ENCODE measurements around the gene TNXB. TPM values are rescaled to one million over a fixed set of nuclear protein-coding genes. Genes with fewer than 3 reads are reported as not detected.

The TNXB gene
- total RNA-seq, 1 donor = 11.9 TPM

DNA sequence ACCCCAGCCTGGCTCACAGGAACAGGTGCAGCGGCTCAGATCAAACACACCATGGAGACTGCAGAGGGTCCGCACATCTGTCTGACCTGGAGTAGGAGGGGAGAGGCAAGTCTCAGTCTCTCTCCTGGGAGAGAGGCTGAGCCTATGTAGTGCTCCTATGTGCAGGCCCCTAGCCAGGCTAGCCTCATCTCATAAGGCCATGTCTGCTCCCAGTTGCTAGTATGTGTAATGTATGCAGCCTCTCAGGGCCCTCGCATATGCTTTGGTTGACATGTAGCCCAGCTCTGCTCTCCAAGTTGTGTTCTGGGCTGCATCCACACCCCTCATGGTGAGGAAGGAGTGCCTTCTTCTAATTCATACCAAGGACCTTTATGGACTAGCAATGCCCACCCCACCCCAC is 11.8 kb downstream of the TNXB start:
- Histone ChIP-seq H3K79me2 (ENCODE audit: insufficient read depth, low read length) (no peaks in the 10 kb centered on the region), H4K20me1 (ENCODE audit: insufficient read depth, low read length) (peaks cover 3% of the 10 kb centered on the region), H3K4me1 (ENCODE audit: insufficient read depth, low read length) (peaks cover 11% of the 10 kb centered on the region), H3K9me3 (ENCODE audit: low read depth, low read length) (no peaks in the 10 kb centered on the region), H3K4me3 (ENCODE audit: insufficient read depth, low read length) (no peak overlapping the region), H3K36me3 (ENCODE audit: insufficient read depth, low read length) (no peaks in the 10 kb centered on the region), H3K4me2 (ENCODE audit: insufficient read depth, low read length) (no peak overlapping the region), H2AFZ (ENCODE audit: low read length) (no peak overlapping the region), H3K27ac (ENCODE audit: low read depth, low read length) (no peak overlapping the region), H3K27me3 (ENCODE audit: insufficient read depth, low read length) (peaks cover 55% of the 10 kb centered on the region)
- DNase-seq (ENCODE audit: insufficient read length, low spot score, missing footprints) = peak; percentile 69
- TF ChIP-seq, protein P1, sequence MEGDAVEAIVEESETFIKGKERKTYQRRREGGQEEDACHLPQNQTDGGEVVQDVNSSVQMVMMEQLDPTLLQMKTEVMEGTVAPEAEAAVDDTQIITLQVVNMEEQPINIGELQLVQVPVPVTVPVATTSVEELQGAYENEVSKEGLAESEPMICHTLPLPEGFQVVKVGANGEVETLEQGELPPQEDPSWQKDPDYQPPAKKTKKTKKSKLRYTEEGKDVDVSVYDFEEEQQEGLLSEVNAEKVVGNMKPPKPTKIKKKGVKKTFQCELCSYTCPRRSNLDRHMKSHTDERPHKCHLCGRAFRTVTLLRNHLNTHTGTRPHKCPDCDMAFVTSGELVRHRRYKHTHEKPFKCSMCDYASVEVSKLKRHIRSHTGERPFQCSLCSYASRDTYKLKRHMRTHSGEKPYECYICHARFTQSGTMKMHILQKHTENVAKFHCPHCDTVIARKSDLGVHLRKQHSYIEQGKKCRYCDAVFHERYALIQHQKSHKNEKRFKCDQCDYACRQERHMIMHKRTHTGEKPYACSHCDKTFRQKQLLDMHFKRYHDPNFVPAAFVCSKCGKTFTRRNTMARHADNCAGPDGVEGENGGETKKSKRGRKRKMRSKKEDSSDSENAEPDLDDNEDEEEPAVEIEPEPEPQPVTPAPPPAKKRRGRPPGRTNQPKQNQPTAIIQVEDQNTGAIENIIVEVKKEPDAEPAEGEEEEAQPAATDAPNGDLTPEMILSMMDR (IDR thresholded peaks at IDR 0.05; ENCODE audit: extremely low read depth, low read depth, low read length) = no peak

DNA sequence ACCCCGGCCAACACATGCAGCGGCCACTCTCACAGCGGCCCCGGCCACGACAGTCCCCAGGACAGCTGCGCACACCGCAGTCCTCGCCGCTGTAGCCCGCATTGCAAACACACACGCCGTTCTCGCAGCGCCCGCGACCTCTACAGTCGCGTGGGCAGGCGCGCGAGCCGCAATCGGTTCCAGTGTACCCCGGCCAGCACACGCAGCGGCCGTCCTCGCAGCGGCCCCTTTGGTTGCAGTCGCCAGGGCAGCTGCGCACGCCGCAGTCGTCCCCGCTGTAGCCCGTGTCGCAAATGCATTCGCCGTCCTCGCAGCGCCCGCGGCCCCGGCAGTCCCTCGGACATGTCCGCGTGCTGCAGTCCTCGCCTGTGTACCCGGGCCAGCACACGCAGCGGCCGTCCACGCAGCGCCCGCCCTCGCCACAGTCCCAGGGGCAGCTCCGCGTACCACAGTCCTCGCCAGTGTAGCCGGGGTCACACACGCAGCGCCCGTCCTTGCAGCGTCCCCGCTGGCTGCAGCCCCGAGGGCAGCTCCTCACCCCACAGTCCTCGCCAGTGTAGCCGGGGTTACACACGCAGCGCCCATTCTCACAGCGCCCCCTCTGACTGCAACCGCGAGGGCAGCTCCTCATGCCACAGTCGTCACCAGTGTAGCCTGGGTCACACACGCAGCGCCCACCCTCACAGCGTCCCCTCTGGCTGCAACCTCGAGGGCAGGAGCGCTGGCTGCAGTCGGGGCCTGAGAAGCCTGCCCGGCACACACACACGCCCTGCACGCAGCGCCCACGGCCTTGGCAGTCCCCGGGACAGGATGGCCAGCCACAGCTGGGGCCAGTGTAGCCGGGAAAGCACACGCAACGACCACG is 12.5 kb downstream of the TNXB start:
- H4K20me1 ChIP-seq (ENCODE audit: insufficient read depth, low read length) = peaks cover 3% of the 10 kb centered on the region
- TF ChIP-seq, protein P1 (IDR thresholded peaks at IDR 0.05; ENCODE audit: extremely low read depth, low read depth, low read length) = no peak
- DNase-seq (ENCODE audit: insufficient read length, low spot score, missing footprints) = peak; percentile 79
- peaks cover 61% of the 10 kb centered on the region for H3K27me3 ChIP-seq (ENCODE audit: insufficient read depth, low read length)
- H2AFZ ChIP-seq (ENCODE audit: low read length) = no peak overlapping the region
- no peaks in the 10 kb centered on the region for H3K36me3 ChIP-seq (ENCODE audit: insufficient read depth, low read length)
- H3K79me2 ChIP-seq (ENCODE audit: insufficient read depth, low read length) = no peaks in the 10 kb centered on the region
- peaks cover 14% of the 10 kb centered on the region for H3K4me1 ChIP-seq (ENCODE audit: insufficient read depth, low read length)
- no peak overlapping the region for H3K4me2 ChIP-seq (ENCODE audit: insufficient read depth, low read length)
- H3K27ac ChIP-seq (ENCODE audit: low read depth, low read length) = no peak overlapping the region
- no peak overlapping the region for H3K4me3 ChIP-seq (ENCODE audit: insufficient read depth, low read length)
- no peaks in the 10 kb centered on the region for H3K9me3 ChIP-seq (ENCODE audit: low read depth, low read length)

DNA sequence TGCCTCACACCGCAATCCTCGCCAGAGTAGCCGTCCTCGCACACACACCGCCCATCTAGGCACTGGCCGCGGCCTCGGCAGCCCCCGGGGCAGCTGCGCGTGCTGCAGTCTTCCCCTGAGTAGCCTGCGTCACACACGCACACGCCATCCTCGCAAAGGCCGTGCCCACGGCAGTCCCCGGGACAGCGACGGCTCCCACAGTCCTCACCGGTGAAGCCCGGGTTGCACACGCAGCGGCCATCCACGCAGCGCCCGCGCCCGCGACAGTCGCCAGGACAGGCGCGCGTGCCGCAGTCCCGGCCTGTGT is 13.1 kb downstream of the TNXB start:
- H3K9me3 ChIP-seq (ENCODE audit: low read depth, low read length) = no peaks in the 10 kb centered on the region
- peak; percentile 71 for DNase-seq (ENCODE audit: insufficient read length, low spot score, missing footprints)
- H3K27me3 ChIP-seq (ENCODE audit: insufficient read depth, low read length) = peaks cover 66% of the 10 kb centered on the region
- H4K20me1 ChIP-seq (ENCODE audit: insufficient read depth, low read length) = peaks cover 3% of the 10 kb centered on the region
- no peaks in the 10 kb centered on the region for H3K36me3 ChIP-seq (ENCODE audit: insufficient read depth, low read length)
- H3K27ac ChIP-seq (ENCODE audit: low read depth, low read length) = no peak overlapping the region
- H3K79me2 ChIP-seq (ENCODE audit: insufficient read depth, low read length) = no peaks in the 10 kb centered on the region
- TF ChIP-seq, protein P1 (IDR thresholded peaks at IDR 0.05; ENCODE audit: extremely low read depth, low read depth, low read length) = no peak
- H3K4me1 ChIP-seq (ENCODE audit: insufficient read depth, low read length) = peaks cover 14% of the 10 kb centered on the region
- no peak overlapping the region for H2AFZ ChIP-seq (ENCODE audit: low read length)
- no peak overlapping the region for H3K4me3 ChIP-seq (ENCODE audit: insufficient read depth, low read length)
- H3K4me2 ChIP-seq (ENCODE audit: insufficient read depth, low read length) = no peak overlapping the region

DNA sequence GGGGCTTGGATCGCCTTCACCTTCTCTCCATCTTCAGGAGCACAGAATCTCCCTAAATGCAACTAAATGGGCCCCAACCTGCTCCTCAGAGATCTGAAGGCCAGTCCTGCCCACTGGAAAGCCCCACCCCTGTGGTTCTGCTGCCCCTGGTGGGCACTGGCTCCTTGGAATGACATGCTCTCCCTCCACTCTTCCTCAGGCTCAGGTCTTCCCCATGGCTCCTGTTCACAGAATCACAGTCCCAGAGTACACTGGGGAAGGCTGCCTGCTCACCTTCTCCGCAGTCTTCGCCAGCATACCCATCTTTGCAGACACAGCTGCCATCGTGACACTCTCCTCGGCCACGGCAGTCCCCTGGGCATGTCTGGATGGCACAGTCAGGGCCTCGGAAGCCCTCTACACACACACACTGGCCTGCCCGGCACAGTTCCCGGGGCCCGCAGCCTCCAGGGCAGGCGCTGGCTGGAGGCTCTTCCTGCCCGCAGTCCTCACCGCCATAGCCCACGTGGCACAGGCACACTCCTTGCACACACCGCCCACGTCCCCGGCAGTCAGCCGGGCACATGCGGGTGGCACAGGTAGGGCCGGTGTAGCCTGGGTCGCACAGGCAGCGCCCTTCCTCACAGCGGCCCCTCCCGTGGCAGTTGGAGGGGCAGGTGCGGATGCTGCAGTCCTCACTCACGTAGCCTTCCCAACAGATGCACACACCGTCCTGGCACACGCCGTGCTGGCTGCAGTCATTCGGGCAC is 13.6 kb downstream of the TNXB start:
- TF ChIP-seq, protein P1 (IDR thresholded peaks at IDR 0.05; ENCODE audit: extremely low read depth, low read depth, low read length) = peak; percentile 16
- Histone ChIP-seq H3K36me3 (ENCODE audit: insufficient read depth, low read length) (no peaks in the 10 kb centered on the region), H4K20me1 (ENCODE audit: insufficient read depth, low read length) (peaks cover 3% of the 10 kb centered on the region), H3K79me2 (ENCODE audit: insufficient read depth, low read length) (no peaks in the 10 kb centered on the region), H3K27ac (ENCODE audit: low read depth, low read length) (no peak overlapping the region), H2AFZ (ENCODE audit: low read length) (no peak overlapping the region), H3K9me3 (ENCODE audit: low read depth, low read length) (no peaks in the 10 kb centered on the region), H3K4me3 (ENCODE audit: insufficient read depth, low read length) (no peak overlapping the region), H3K27me3 (ENCODE audit: insufficient read depth, low read length) (peaks cover 71% of the 10 kb centered on the region), H3K4me2 (ENCODE audit: insufficient read depth, low read length) (no peak overlapping the region), H3K4me1 (ENCODE audit: insufficient read depth, low read length) (peaks cover 14% of the 10 kb centered on the region)
- peak; percentile 69 for DNase-seq (ENCODE audit: insufficient read length, low spot score, missing footprints)
